Naive thymus-derived CD8-positive, alpha-beta T cell (primary cell): ENCODE measurements around the gene RAB29. TPM values are rescaled to one million over a fixed set of nuclear protein-coding genes. Genes with fewer than 3 reads are reported as not detected.

Source experiments
- ATAC-seq, 2 donors: fragments of 150-1000 bp; cut with Tn5 transposase in 1 of 2; sonication (Bioruptor Pico), chemical (Tn5 transposase) in 1 of 2; 1 replicate in 1 of 2; 2 replicates in 1 of 2; pipeline ENCODE4 v1.10.0; 2021; ENCODE audit warnings: mild to moderate bottlenecking in 2 of 2, moderate library complexity in 2 of 2
- POLR2A ChIA-PET: fragments of 350-600 bp; sonication (Branson Sonifier 250); formaldehyde crosslinking; loops from one replicate; lab custom pipeline; 2021; ENCODE audit warnings: antibody characterized with exemption; lab: Charles Lee
- DNase-seq, 10 donors: peaks; one replicate each; pipeline versions ENCODE4 v3.0.0 to v3.0.0-alpha.2; 2020 to 2022
- H3K27ac Mint-ChIP-seq, 10 donors: one replicate each; pipeline ENCODE4 v1.8.0; 2020 to 2022; ENCODE audit warnings: mild to moderate bottlenecking in 10 of 10, mixed read lengths in 10 of 10, moderate library complexity in 4 of 10, inconsistent platforms in 1 of 10
- H3K27me3 Mint-ChIP-seq, 5 donors: one replicate each; pipeline ENCODE4 v1.8.0; 2021 to 2022; ENCODE audit warnings: mixed read lengths in 5 of 5
- H3K36me3 Mint-ChIP-seq, 3 donors: one replicate each; pipeline ENCODE4 v1.8.0; 2020 to 2022; ENCODE audit warnings: mixed read lengths in 3 of 3, mild to moderate bottlenecking in 2 of 3, inconsistent platforms in 1 of 3
- H3K4me1 Mint-ChIP-seq, 4 donors: one replicate each; pipeline ENCODE4 v1.8.0; 2021 to 2022; ENCODE audit warnings: mixed read lengths in 4 of 4
- H3K4me3 Mint-ChIP-seq, 10 donors: one replicate each; pipeline ENCODE4 v1.8.0; 2020 to 2022; ENCODE audit warnings: mild to moderate bottlenecking in 10 of 10, mixed read lengths in 10 of 10, moderate library complexity in 6 of 10, inconsistent platforms in 1 of 10
- H3K9me3 Mint-ChIP-seq, 9 donors: one replicate each; pipeline ENCODE4 v1.8.0; 2020 to 2022; ENCODE audit warnings: mixed read lengths in 9 of 9, mild to moderate bottlenecking in 3 of 9, inconsistent platforms in 1 of 9, moderate library complexity in 1 of 9
- polyA plus RNA-seq, 3 donors: library from polyadenylated mRNA; unstranded; fragments of 300-500 nt; fragmentation: Illumina TruSeq; gene quantifications; one replicate each; pipeline ENCODE4 v1.2.3, GENCODE V29; 2021
- total RNA-seq, 8 experiments: library from RNA in 2 of 8; stranded (reverse) in 2 of 8; gene quantifications; one replicate each; pipeline ENCODE4 v1.2.3 and lab custom pipeline; 2021 to 2026

Gene RAB29
- total and polyA plus RNA-seq, 5 experiments from 2014 or later, result 50.2 to 113 (median 71.3) TPM

DNA sequence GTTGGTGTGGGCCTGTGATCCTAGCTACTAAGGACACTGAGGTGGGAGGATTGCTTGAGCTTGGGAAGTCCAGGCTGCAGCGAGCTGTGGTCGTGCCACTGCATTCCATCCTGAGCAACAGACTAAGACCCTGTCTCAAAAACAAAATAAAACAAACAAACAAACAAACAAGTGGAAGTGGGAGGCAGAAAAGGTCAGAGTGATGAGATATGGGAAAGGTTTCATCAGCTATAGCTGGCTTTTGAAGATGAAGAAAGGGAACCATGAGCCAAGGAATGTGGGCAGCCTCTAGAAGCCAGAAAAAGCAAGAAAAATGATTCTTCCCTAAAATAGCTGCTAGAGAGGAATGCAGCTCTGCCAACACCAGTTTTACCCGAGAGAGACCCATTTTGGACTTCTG lies 14.7 kb downstream of the RAB29 start:
- H3K27ac Mint-ChIP-seq, result peak overlapping the region in 3 of 10 donors; percentile 31 to 60 (median 55)
- DNase-seq (no peak), ATAC-seq (no peak)
- H3K9me3 Mint-ChIP-seq, result no peaks in the 10 kb centered on the region
- POLR2A ChIA-PET, result interaction anchor here (0.6 to 1.6 kb wide), 2 partner anchors 14 to 18 kb away, joined by 4 to 5 read pairs; partner anchors contain the start of gene RAB29
- H3K4me1 Mint-ChIP-seq, result peaks cover 0 to 4% (median under 1%) of the 10 kb centered on the region in 4 donors
- no peak overlapping the region for H3K4me3 Mint-ChIP-seq
- H3K36me3 Mint-ChIP-seq, result peaks cover 0 to 6% (median 0%) of the 10 kb centered on the region in 3 donors
- no peaks in the 10 kb centered on the region for H3K27me3 Mint-ChIP-seq

DNA sequence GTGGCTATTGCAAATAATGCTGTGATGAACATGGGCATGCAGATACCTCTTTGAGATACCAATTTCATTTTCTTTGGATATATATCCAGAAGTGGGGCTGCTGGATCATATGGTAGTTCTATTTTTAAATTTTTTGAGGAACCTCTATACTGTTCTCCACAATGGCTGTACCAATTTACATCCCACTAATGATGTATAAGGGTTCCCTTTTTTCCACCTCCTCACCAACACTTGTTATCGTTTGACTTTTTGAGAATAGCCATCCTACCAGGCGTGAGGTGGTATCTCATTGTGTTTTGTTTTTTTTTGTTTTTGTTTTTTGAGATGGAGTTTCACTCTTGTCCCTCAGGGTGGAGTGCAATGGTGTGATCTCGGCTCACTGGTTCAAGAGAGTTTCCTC lies 18.7 kb downstream of the RAB29 start:
- H3K4me1 Mint-ChIP-seq, result peaks cover 0 to 4% (median under 1%) of the 10 kb centered on the region in 4 donors
- DNase-seq (no peak), ATAC-seq (no peak)
- H3K9me3 Mint-ChIP-seq, result no peaks in the 10 kb centered on the region
- H3K27ac Mint-ChIP-seq, result no peak overlapping the region
- H3K27me3 Mint-ChIP-seq, result no peaks in the 10 kb centered on the region
- no peak overlapping the region for H3K4me3 Mint-ChIP-seq
- POLR2A ChIA-PET, result interaction anchor here (1.0 to 2.3 kb wide), 2 partner anchors 9 to 18 kb away, joined by 5 to 15 read pairs; partner anchors contain the start of gene RAB29
- peaks cover 0 to 2% (median 0%) of the 10 kb centered on the region in 3 donors for H3K36me3 Mint-ChIP-seq

DNA sequence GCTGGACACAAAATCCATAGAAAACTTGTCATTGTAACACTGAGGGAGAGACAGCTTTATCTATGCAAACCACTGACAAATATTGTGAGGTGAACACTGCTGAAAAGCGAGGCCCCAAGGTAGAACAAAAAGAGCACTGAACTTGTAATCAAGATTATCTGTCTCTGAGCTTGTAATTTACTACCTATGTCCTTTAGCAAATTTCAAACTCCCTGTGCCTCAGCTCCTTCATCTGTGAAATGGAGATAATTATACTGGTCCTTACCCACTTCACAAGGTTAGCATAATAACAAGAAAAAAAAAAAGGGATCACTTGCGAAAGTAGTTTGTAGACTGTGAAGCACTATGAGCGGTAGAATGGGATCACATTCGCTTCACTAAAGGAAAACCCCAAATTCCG lies 20.4 kb downstream of the RAB29 start:
- Mint-ChIP-seq H3K36me3 (peaks cover 2 to 4% (median 2%) of the 10 kb centered on the region in 3 donors), H3K27me3 (peaks cover 0 to 4% (median 0%) of the 10 kb centered on the region in 5 donors), H3K27ac (no peak overlapping the region), H3K4me1 (peaks cover 0 to 13% (median 7%) of the 10 kb centered on the region in 4 donors), H3K4me3 (no peak overlapping the region), H3K9me3 (peaks cover 0 to 2% (median 0%) of the 10 kb centered on the region in 9 donors)
- ATAC-seq (no peak), DNase-seq (no peak)
- POLR2A ChIA-PET, result interaction anchor here (2.3 kb wide), 1 partner anchor 19 kb away, joined by 15 read pairs; the partner anchor contains the start of gene RAB29

DNA sequence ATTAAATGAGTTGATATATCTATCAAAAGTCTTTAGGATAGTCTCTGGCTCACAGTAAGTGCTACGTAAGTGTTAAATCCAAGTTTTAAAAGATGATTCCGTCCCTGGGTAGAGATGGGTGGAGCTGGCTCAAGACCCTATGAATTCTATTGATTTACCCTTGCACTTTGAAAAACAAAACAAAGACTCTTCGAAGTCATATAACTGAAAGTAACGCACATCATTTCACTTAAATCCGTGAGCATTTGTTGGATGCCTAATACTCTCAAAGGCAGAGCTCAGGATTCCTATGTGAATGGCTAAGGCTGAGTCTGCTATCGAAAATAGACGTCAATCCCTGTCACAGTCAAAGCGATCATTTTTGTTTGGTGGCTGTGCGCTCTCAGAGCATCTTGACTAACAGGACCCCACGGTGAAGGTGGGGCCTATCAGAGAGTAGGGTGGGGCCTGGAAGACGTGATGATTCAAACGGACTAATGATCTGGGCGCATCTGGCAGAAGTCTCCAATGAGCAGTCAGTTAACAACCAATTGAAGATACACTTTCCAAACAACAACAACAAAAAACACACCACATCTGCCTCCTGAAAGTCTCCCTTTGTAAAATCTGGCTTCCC lies 24.1 kb downstream of the RAB29 start:
- no peak for DNase-seq
- Mint-ChIP-seq H3K36me3 (peaks cover 2 to 13% (median 5%) of the 10 kb centered on the region in 3 donors), H3K27ac (peak overlapping the region in 9 of 10 donors; percentile 40 to 99 (median 97)), H3K9me3 (peaks cover 0 to 2% (median 0%) of the 10 kb centered on the region in 9 donors), H3K4me1 (peaks cover 18 to 35% (median 30%) of the 10 kb centered on the region in 4 donors), H3K27me3 (peaks cover 0 to 4% (median 0%) of the 10 kb centered on the region in 5 donors), H3K4me3 (peak overlapping the region; percentile 19 to 98 (median 94))
- POLR2A ChIA-PET, result interaction anchor here (0.7 to 4.0 kb wide), 5 partner anchors 7 to 63 kb away, joined by 3 to 84 read pairs (median 12); partner anchors contain the start of gene RAB29
- no peak for ATAC-seq

DNA sequence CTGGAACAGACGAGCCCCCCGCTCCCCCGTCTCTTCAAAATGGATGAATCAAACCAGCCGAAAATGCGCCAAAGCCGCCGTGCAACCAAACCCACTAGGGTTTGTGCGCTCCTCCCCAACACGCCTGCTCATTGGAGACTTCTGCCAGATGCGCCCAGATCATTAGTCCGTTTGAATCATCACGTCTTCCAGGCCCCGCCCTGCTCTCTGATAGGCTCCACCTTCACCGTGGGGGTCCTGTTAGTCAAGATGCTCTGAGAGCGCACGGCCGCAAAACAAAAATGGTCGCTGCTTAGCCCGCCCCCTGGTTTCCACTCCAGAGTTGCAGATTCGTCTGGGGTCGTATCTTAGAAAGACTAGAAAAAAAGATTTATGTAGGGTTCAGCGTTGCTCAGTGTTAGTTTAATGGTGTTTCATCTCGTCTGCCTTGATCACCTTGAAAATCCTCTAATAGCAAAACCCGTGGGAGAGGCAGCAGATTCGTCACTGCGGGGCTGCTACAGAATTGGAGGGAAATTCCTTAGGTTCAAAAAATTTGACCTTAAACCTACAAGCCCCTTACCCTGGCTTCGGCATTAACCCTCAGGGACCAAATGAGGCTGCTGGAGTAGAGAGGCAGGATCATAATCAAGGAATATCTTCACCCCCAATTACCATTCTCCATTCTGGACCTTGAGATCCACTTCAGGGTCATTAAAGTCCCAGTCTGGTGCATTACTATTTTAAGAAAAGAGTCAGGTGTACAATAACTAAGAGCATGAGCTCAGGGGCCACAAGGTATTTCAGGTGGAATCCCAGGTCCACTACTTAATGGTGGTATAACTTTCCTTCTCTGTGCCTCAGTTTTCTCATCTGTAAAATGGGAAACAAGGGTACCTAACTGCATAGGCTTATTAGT lies 24.9 kb downstream of the RAB29 start, which contains the start of gene NUCKS1:
TSS of gene NUCKS1 (minus strand) at position 45 of the 898 bp plus-strand sequence. CDS start 209 bp downstream, outside the sequence.
- H3K9me3 Mint-ChIP-seq, result peaks cover 0 to 2% (median 0%) of the 10 kb centered on the region in 9 donors
- peak within 1 kb of the TSS; percentile 97 to 99 (median 98) for H3K27ac Mint-ChIP-seq
- peak; percentile 84 to 100 (median 98) for DNase-seq
- H3K4me1 Mint-ChIP-seq, result peaks cover 18 to 40% (median 37%) of the 10 kb centered on the region in 4 donors
- POLR2A ChIA-PET, result interaction anchor here (0.6 to 4.0 kb wide), 21 partner anchors 8 to 628 kb away, joined by 3 to 84 read pairs (median 7); partner anchors contain the start of genes ELK4, RAB29, RBBP5 and SLC41A1
- ATAC-seq, result peak; percentile 80 to 83
- peaks cover 2 to 13% (median 5%) of the 10 kb centered on the region in 3 donors for H3K36me3 Mint-ChIP-seq
- peaks cover 0 to 4% (median 0%) of the 10 kb centered on the region in 5 donors for H3K27me3 Mint-ChIP-seq
- H3K4me3 Mint-ChIP-seq, result peak within 1 kb of the TSS; percentile 94 to 99 (median 97)

DNA sequence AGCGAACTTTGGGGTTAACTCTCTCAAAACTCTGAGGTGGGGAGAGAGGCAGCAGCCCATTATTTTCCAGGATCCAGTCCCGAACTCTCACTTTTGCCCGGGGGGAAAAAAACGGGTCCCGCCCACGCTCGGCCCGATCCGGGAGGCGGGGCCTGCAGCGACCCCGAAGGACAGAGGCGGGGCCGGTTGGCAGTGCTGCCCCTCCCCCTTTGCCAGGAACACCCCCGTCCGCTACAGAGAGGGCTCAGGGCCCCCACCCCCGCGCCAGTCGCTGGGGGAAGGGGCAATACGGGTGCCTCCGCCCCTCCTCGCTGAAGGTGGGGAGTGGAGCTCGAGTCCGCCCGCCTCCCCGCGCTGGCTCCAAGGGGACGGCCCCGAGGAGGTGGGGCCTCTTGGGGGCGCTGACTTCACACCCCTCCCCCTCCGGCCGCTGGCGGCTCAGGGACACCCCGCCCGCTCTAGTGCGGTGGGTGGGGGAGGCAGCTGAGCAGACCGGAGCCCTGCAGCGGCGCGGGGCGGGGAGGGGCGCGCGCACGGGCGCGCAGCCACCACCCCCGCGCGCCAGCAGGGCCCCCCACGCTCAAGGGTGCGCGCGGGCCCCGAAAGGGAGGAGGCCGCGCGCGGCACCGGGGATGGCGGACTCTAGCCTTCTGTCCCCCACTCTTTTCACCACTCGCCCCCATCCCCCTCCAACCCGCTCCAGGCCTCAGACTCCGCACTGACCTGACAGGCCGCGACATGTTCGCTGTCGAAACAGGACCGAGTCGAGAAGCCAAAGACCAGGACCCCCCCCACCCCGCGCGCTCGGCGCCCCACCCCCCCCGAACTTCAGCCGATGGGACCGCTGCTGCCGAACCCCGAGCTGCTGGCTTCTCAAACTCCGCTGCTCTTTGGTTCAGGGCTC lies 25.8 kb downstream of the RAB29 start:
- H3K4me3 Mint-ChIP-seq, result peak overlapping the region; percentile 94 to 99 (median 97)
- peaks cover 2 to 13% (median 5%) of the 10 kb centered on the region in 3 donors for H3K36me3 Mint-ChIP-seq

DNA sequence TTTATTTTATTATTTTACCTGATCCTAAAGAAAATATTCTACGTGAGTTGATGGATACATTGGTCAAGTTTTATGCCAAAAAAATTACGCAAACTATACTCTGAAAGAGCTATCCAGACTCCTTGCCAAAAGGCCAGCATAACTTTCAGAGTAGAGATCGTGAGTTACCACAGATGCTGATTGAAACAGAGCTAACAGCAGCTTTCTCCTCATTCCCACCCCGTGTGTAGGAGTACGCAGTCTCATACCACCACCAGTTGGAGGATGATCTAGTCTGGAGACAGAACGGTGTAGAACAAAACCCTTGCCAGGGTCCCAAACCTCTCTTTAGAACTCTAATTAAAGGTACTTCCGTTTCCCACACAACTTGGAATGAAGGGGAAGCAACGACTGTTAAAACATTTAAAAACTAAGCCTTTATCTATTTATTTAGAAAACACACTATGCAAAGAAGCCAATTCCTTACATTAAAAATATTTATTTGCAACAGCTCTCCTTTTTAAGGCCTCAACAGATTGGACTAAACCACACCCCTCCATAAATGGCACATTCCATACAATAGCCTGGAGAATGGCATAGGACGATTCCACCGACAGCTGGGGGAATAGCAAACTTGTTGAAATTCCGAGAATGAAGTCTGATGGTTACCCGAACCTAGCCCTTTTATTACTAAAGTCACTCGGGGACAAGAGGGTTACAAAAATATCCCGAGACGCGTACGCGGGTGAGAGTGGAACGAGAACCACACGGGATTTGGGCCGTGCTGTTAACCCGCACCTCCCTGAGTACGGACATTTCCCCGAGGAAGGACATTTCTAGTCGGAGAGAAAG lies 26.7 kb downstream of the RAB29 start:
- H3K27me3 Mint-ChIP-seq, result peaks cover 0 to 4% (median 0%) of the 10 kb centered on the region in 5 donors
- POLR2A ChIA-PET, result interaction anchor here (0.5 to 4.0 kb wide), 27 partner anchors 8 to 157 kb away, joined by 3 to 84 read pairs (median 6); partner anchors contain the start of genes ELK4, RAB29 and SLC41A1
- H3K9me3 Mint-ChIP-seq, result peaks cover 0 to 2% (median 0%) of the 10 kb centered on the region in 9 donors
- H3K4me3 Mint-ChIP-seq, result peak overlapping the region; percentile 94 to 99 (median 97)
- H3K4me1 Mint-ChIP-seq, result peaks cover 19 to 56% (median 47%) of the 10 kb centered on the region in 4 donors
- DNase-seq (peak in 4 of 10 donors; percentile 18 to 66 (median 24)), ATAC-seq (peak; percentile 20 to 21)
- peaks cover 2 to 13% (median 5%) of the 10 kb centered on the region in 3 donors for H3K36me3 Mint-ChIP-seq
- H3K27ac Mint-ChIP-seq, result peak overlapping the region; percentile 85 to 97 (median 96)

More for the DNA sequence above, 25.8 kb downstream of the RAB29 start:
- POLR2A ChIA-PET, result interaction anchor here (0.6 to 4.0 kb wide), 27 partner anchors 9 to 628 kb away, joined by 3 to 84 read pairs (median 6); partner anchors contain the start of genes ELK4, RAB29, RBBP5 and SLC41A1
- Mint-ChIP-seq H3K27me3 (peaks cover 0 to 4% (median 0%) of the 10 kb centered on the region in 5 donors), H3K9me3 (peaks cover 0 to 2% (median 0%) of the 10 kb centered on the region in 9 donors), H3K4me1 (peaks cover 17 to 49% (median 41%) of the 10 kb centered on the region in 4 donors), H3K27ac (peak overlapping the region; percentile 97 to 99 (median 98))
- ATAC-seq, result peak; percentile 74 to 76
- DNase-seq, result peak; percentile 95 to 97 (median 96)

DNA sequence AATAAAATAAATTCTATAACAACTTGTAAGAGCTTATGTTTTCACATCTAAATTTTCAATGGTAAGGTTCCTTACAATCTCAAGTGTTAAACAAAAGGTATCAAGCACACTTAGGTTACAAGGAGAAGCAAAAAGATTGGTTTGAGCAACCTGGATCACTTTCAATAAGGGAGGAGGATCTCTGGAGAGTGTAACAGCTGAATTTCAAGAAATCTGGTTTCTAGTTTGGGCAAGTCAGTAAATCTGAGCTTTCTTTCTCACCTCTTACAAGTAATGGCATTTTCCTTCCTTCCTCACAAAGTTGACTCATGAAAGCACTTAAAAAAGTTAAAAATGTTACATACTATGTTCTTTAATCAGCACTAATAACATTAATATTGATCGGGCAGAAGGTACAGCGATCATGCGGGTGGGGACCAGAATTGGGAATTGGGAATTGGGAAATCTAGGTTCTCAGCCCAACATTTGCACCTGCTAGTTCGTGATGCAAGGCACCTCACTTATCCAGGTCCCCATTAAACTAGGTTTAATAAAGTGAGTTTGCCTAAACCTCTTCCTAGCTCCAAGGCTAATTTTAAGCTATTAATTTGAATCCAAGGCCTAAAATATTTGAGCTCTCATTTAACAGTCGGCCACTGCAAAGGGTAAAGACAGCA lies 28.4 kb downstream of the RAB29 start:
- H3K4me3 Mint-ChIP-seq, result peak overlapping the region in 9 of 10 donors; percentile 5 to 95 (median 59)
- POLR2A ChIA-PET, result interaction anchor here (1.5 kb wide), 2 partner anchors 25 to 29 kb away, joined by 7 to 9 read pairs; partner anchors contain the start of gene RAB29
- H3K27ac Mint-ChIP-seq, result peak overlapping the region in 8 of 10 donors; percentile 2 to 73 (median 53)
- ATAC-seq (no peak), DNase-seq (no peak)
- peaks cover 0 to 4% (median 0%) of the 10 kb centered on the region in 5 donors for H3K27me3 Mint-ChIP-seq
- peaks cover 22 to 67% (median 60%) of the 10 kb centered on the region in 4 donors for H3K4me1 Mint-ChIP-seq
- H3K36me3 Mint-ChIP-seq, result peaks cover 2 to 19% (median 5%) of the 10 kb centered on the region in 3 donors
- H3K9me3 Mint-ChIP-seq, result peaks cover 0 to 2% (median 0%) of the 10 kb centered on the region in 9 donors

DNA sequence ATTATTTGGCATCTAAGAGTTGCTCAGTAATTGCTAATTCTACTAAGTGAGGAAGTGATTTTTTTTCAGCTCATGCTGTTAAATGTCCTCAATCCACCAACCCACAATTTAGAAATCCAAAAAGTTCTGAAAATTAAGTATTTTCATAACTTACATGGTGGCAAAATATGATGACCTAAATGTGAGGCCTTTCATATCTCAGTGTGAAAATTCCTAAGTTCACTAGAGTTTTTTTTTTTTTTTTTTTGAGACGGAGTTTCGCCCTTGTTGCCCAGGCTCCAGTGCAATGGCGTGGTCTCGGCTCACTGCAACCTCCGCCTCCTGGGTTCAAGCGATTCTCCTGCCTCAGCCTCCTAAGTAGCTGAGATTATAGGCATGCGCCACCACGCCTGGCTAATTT lies 30.9 kb downstream of the RAB29 start:
- peaks cover 20 to 72% (median 63%) of the 10 kb centered on the region in 4 donors for H3K4me1 Mint-ChIP-seq
- POLR2A ChIA-PET, result no interaction called here

DNA sequence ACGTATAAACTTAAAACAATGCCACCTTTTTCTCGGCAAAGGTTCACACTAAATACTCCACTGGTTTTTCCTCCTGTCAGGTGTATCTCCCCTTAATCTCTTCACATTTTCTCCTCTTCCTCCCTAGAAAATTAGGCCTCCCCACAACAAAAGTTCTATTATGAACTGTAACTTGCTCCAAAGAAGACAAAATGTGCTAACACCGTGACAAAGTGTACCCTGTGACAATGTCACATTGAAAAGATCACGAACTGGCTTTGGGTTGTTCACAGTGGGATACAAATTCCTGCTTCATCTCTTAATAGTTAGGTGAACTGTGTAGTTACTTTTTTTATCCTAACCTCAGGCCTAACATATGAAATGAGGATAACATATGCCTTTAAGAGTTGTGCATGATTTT lies 31.3 kb downstream of the RAB29 start:
- ATAC-seq, result no peak
- H3K9me3 Mint-ChIP-seq, result no peaks in the 10 kb centered on the region
- no peaks in the 10 kb centered on the region for H3K27me3 Mint-ChIP-seq
- POLR2A ChIA-PET, result no interaction called here
- peak overlapping the region in 1 of 10 donors; percentile 62 for H3K4me3 Mint-ChIP-seq
- peaks cover 0 to 30% (median 0%) of the 10 kb centered on the region in 3 donors for H3K36me3 Mint-ChIP-seq
- DNase-seq, result no peak
- H3K4me1 Mint-ChIP-seq, result peaks cover 22 to 76% (median 67%) of the 10 kb centered on the region in 4 donors
- peak overlapping the region in 7 of 10 donors; percentile 5 to 46 (median 17) for H3K27ac Mint-ChIP-seq

More for the DNA sequence above, 30.9 kb downstream of the RAB29 start:
- H3K4me3 Mint-ChIP-seq, result no peak overlapping the region
- H3K9me3 Mint-ChIP-seq, result no peaks in the 10 kb centered on the region
- H3K36me3 Mint-ChIP-seq, result peaks cover 0 to 26% (median 0%) of the 10 kb centered on the region in 3 donors
- DNase-seq (no peak), ATAC-seq (no peak)
- no peaks in the 10 kb centered on the region for H3K27me3 Mint-ChIP-seq
- peak overlapping the region in 2 of 10 donors; percentile 16 to 46 for H3K27ac Mint-ChIP-seq
